ENCODE data around the gene GSTM1. TPM values are rescaled to one million over a fixed set of nuclear protein-coding genes. Genes with fewer than 3 reads are reported as not detected.
"Not testable (repeated sequence)": the region's sequence is repeated elsewhere in the genome, so short reads cannot be mapped to it uniquely, and the experiment has no call there.

Gene GSTM1
- total RNA-seq, 1 donor from 2014 or later, result 22.2 TPM

GRCh38 chr1:109664671-109665070, 22.9 kb upstream of the GSTM1 start:
- H3K4me3 Mint-ChIP-seq, result no peak overlapping the region
- CTCF ChIA-PET, result no interaction called here
- H3K36me3 Mint-ChIP-seq (ENCODE audit: low read depth), result peaks cover 9% of the 10 kb centered on the region
- DNase-seq (no peak), ATAC-seq (ENCODE audit: low read depth) (no peak)
- intact Hi-C loops (cut with micrococcal nuclease), result no loop called here
- TF ChIP-seq, protein P1, sequence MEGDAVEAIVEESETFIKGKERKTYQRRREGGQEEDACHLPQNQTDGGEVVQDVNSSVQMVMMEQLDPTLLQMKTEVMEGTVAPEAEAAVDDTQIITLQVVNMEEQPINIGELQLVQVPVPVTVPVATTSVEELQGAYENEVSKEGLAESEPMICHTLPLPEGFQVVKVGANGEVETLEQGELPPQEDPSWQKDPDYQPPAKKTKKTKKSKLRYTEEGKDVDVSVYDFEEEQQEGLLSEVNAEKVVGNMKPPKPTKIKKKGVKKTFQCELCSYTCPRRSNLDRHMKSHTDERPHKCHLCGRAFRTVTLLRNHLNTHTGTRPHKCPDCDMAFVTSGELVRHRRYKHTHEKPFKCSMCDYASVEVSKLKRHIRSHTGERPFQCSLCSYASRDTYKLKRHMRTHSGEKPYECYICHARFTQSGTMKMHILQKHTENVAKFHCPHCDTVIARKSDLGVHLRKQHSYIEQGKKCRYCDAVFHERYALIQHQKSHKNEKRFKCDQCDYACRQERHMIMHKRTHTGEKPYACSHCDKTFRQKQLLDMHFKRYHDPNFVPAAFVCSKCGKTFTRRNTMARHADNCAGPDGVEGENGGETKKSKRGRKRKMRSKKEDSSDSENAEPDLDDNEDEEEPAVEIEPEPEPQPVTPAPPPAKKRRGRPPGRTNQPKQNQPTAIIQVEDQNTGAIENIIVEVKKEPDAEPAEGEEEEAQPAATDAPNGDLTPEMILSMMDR (IDR thresholded peaks at IDR 0.05), result no peak
- no peak overlapping the region for H3K27ac Mint-ChIP-seq
- POLR2A ChIA-PET, result no interaction called here
- H3K27me3 Mint-ChIP-seq, result no peaks in the 10 kb centered on the region
- no peaks in the 10 kb centered on the region for H3K9me3 Mint-ChIP-seq
- H3K4me1 Mint-ChIP-seq, result peaks cover 20% of the 10 kb centered on the region

DNA sequence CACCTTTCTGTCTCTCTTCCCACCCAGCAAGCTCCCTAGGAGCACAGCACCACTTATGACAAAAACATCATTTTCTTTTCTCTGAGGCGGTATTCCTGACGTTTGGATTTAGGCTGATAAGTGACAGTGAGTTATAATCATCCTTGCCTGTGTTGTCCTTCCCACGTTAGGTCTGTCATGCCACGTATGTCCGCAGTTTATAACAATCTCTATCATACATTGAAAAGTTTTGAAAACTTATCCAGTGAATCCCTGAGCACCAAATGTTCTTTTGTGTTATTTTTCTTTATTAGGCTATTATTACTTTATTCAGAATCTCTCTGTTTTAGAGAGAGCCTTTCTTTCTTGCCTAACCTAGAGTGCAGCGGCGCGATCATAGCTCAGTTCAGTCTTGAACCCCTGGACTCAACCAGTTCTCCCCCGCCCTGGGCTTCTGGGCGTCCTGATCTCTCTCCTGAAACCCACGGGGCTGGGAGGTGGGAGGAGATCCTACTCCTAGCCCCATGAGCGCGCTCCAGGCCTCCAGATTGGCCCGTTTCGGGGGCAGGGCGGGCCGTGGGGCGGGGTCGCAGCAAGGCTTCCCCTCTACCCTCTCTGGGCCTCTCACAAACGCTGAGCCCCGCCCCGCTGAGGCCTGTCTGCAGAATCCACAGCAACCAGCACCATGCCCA, 20.0 kb upstream of the GSTM1 start, which contains the start of gene GSTM2:
Gene GSTM2, plus strand, starts transcription at position 606 of the 671 bp plus-strand sequence. Its CDS starts 59 bp downstream, at position 665.
- TF ChIP-seq, protein P1 (IDR thresholded peaks at IDR 0.05), result no peak
- H3K27me3 Mint-ChIP-seq, result no peaks in the 10 kb centered on the region

GRCh38 chr1:109668123-109668775, 19.4 kb upstream of the GSTM1 start:
- no peaks in the 10 kb centered on the region for H3K9me3 Mint-ChIP-seq
- ChIA-PET CTCF (interaction anchor here (0.9 kb wide), 1 partner anchor 28 kb away, joined by 4 read pairs; no protein-coding TSS in a partner anchor), POLR2A (interaction anchor here (0.7 to 1.2 kb wide), 2 partner anchors 13 to 125 kb away, joined by 3 read pairs; partner anchors contain the start of gene GSTM4)
- TF ChIP-seq, protein P1 (IDR thresholded peaks at IDR 0.05), result no peak
- intact Hi-C loops (cut with micrococcal nuclease), result no loop called here
- ATAC-seq (ENCODE audit: low read depth), result peak; percentile 50
- peak overlapping the region; percentile 80 for H3K4me3 Mint-ChIP-seq
- H3K36me3 Mint-ChIP-seq (ENCODE audit: low read depth), result no peaks in the 10 kb centered on the region
- no peak for DNase-seq
- no peak overlapping the region for H3K27ac Mint-ChIP-seq
- H3K27me3 Mint-ChIP-seq, result no peaks in the 10 kb centered on the region
- peaks cover 21% of the 10 kb centered on the region for H3K4me1 Mint-ChIP-seq

More for the DNA sequence above, 20.0 kb upstream of the GSTM1 start, which contains the start of gene GSTM2:
- DNase-seq (peak; percentile 63), ATAC-seq (ENCODE audit: low read depth) (peak; percentile 100)
- H3K9me3 Mint-ChIP-seq, result no peaks in the 10 kb centered on the region
- no peak within 1 kb of the TSS for H3K27ac Mint-ChIP-seq
- intact Hi-C loops (cut with micrococcal nuclease), result loop anchor here (1.0 kb wide), 1 partner anchor 29 kb away; no protein-coding TSS in a partner anchor
- H3K4me1 Mint-ChIP-seq, result peaks cover 21% of the 10 kb centered on the region
- no peaks in the 10 kb centered on the region for H3K36me3 Mint-ChIP-seq (ENCODE audit: low read depth)
- CTCF ChIA-PET, result interaction anchor here (0.9 kb wide), 1 partner anchor 27 kb away, joined by 4 read pairs; no protein-coding TSS in a partner anchor
- H3K4me3 Mint-ChIP-seq, result peak within 1 kb of the TSS; percentile 80
- POLR2A ChIA-PET, result interaction anchor here (0.7 to 1.2 kb wide), 2 partner anchors 12 to 126 kb away, joined by 3 read pairs; partner anchors contain the start of gene GSTM4

DNA sequence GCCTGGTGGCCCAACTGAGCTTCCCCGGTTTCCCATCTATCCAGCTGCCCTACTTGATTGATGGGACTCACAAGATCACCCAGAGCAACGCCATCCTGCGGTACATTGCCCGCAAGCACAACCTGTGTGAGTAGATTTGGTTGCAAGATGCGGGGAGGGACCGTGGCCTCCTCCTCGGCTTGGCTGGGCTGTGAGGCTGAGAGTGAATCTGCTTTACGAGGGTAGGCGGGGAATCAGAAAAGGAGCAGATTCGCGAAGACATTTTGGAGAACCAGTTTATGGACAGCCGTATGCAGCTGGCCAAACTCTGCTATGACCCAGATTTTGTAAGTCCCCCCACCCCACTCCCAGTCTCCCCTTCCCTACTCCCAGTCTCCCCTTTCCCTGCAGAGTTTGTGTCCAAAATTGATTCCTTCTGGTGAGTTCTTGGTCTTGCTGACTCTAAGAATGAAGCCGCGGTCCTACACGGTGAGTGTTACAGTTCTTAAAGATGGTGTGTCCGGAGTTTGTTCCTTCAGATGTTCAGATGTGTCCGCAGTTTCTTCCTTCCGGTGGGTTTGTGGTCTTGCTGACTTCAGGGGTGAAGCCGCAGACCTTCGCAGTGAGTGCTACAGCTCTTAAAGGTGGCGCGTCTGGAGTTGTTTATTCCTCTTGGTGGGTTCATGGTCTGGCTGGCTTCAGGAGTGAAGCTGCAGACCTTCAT, 18.2 kb upstream of the GSTM1 start:
- Mint-ChIP-seq H3K4me3 (peak overlapping the region; percentile 21), H3K27me3 (no peaks in the 10 kb centered on the region), H3K36me3 (ENCODE audit: low read depth) (no peaks in the 10 kb centered on the region), H3K4me1 (peaks cover 21% of the 10 kb centered on the region), H3K9me3 (no peaks in the 10 kb centered on the region), H3K27ac (no peak overlapping the region)
- CTCF ChIA-PET, result interaction anchor here (1.2 to 1.6 kb wide), 2 partner anchors 107 to 315 kb away, joined by 3 to 4 read pairs; partner anchors contain the start of gene AHCYL1
- POLR2A ChIA-PET, result no interaction called here
- ATAC-seq (ENCODE audit: low read depth) (no peak), DNase-seq (no peak)
- TF ChIP-seq, protein P1 (IDR thresholded peaks at IDR 0.05), result no peak
- intact Hi-C loops (cut with micrococcal nuclease), result no loop called here

DNA sequence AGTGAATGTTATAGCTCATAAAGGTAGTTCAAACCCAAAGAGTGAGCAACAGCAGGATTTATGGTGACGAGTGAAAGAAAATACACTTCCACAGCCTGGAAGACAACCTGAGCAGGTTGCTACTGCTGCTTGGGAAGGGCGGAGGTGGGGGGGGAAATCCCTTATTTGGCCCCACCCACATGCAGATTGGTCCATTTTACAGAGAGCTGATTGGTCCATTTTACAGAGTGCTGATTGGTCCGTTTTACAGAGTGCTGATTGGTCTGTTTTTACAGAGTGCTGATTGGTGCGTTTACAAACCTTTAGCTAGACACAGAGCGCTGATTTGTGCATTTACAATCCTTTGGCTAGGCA, 17.7 kb upstream of the GSTM1 start:
- intact Hi-C loops (cut with micrococcal nuclease); DNase-seq; H3K27ac Mint-ChIP-seq; H3K9me3 Mint-ChIP-seq; ATAC-seq (ENCODE audit: low read depth); H3K36me3 Mint-ChIP-seq (ENCODE audit: low read depth); H3K27me3 Mint-ChIP-seq: not testable (repeated sequence)
- POLR2A ChIA-PET, result interaction anchor here (0.6 to 0.7 kb wide), 2 partner anchors 310 to 452 kb away, joined by 3 to 7 read pairs; no protein-coding TSS in a partner anchor
- Mint-ChIP-seq H3K4me3 (peak overlapping the region; percentile 21), H3K4me1 (peaks cover 21% of the 10 kb centered on the region)
- CTCF ChIA-PET, result interaction anchor here (1.2 to 1.6 kb wide), 2 partner anchors 107 to 315 kb away, joined by 3 to 4 read pairs; partner anchors contain the start of gene AHCYL1

Data from activated B cell treated with CpG ODN at 0.5 μM for 24 hours (primary cell).